Measurements from ENCODE around the gene HNRNPK. TPM values are rescaled to one million over a fixed set of nuclear protein-coding genes. Genes with fewer than 3 reads are reported as not detected.

Gene HNRNPK
- total RNA-seq, 4 donors from 2014 or later: 310 to 396 (median 360) TPM

- no peaks in the 10 kb centered on the region for H3K9me3 ChIP-seq
- no peak overlapping the region for H3K4me3 ChIP-seq
- H3K36me3 ChIP-seq: peaks cover 0 to 53% (median 6%) of the 10 kb centered on the region in 3 donors
- no peak overlapping the region for H3K27ac ChIP-seq
- no peaks in the 10 kb centered on the region for H3K4me1 ChIP-seq
- no peaks in the 10 kb centered on the region for H3K27me3 ChIP-seq
- no peak for DNase-seq
- no peak for TF ChIP-seq CTCF (IDR thresholded peaks at IDR 0.05)
- no peak for TF ChIP-seq POLR2A (IDR thresholded peaks at IDR 0.05)
Observed at GRCh38 chr9:83966209-83966582, 13.8 kb downstream of the HNRNPK start.

- peaks cover 0 to 47% (median 6%) of the 10 kb centered on the region in 3 donors for H3K36me3 ChIP-seq
- H3K27ac ChIP-seq: no peak overlapping the region
- no peak for TF ChIP-seq CTCF (IDR thresholded peaks at IDR 0.05)
- no peak for TF ChIP-seq POLR2A (IDR thresholded peaks at IDR 0.05)
- H3K4me1 ChIP-seq: no peaks in the 10 kb centered on the region
- H3K4me3 ChIP-seq: no peak overlapping the region
- DNase-seq: no peak
- no peaks in the 10 kb centered on the region for H3K27me3 ChIP-seq
- no peaks in the 10 kb centered on the region for H3K9me3 ChIP-seq
Observed at GRCh38 chr9:83965350-83966208, 14.4 kb downstream of the HNRNPK start.

GRCh38 chr9:83964973-83965349, 15.1 kb downstream of the HNRNPK start:
- no peaks in the 10 kb centered on the region for H3K9me3 ChIP-seq
- DNase-seq: no peak
- H3K27ac ChIP-seq: no peak overlapping the region
- H3K27me3 ChIP-seq: no peaks in the 10 kb centered on the region
- H3K4me3 ChIP-seq: no peak overlapping the region
- no peak for TF ChIP-seq POLR2A (IDR thresholded peaks at IDR 0.05)
- no peak for TF ChIP-seq CTCF (IDR thresholded peaks at IDR 0.05)
- no peaks in the 10 kb centered on the region for H3K4me1 ChIP-seq
- H3K36me3 ChIP-seq: peaks cover 0 to 41% (median under 1%) of the 10 kb centered on the region in 3 donors

GRCh38 chr9:83962165-83962564, 17.9 kb downstream of the HNRNPK start:
- Histone ChIP-seq H3K36me3 (peaks cover 0 to 13% (median 0%) of the 10 kb centered on the region in 3 donors), H3K4me3 (no peak overlapping the region), H3K27ac (peak overlapping the region in 1 of 4 donors; percentile 59), H3K27me3 (no peaks in the 10 kb centered on the region), H3K4me1 (no peaks in the 10 kb centered on the region), H3K9me3 (no peaks in the 10 kb centered on the region)
- no peak for DNase-seq
- TF ChIP-seq CTCF (IDR thresholded peaks at IDR 0.05) (no peak), POLR2A (IDR thresholded peaks at IDR 0.05) (no peak)

GRCh38 chr9:83960991-83961390, 19.0 kb downstream of the HNRNPK start:
- peaks cover 0 to 2% (median 0%) of the 10 kb centered on the region in 3 donors for H3K36me3 ChIP-seq
- no peaks in the 10 kb centered on the region for H3K27me3 ChIP-seq
- DNase-seq: no peak
- no peak overlapping the region for H3K27ac ChIP-seq
- H3K4me1 ChIP-seq: no peaks in the 10 kb centered on the region
- H3K4me3 ChIP-seq: no peak overlapping the region
- TF ChIP-seq CTCF (IDR thresholded peaks at IDR 0.05): no peak
- no peak for TF ChIP-seq POLR2A (IDR thresholded peaks at IDR 0.05)
- H3K9me3 ChIP-seq: no peaks in the 10 kb centered on the region
